Upper lobe of right lung (tissue), 1 donor: ENCODE measurements around the gene C1QTNF3. TPM values are rescaled to one million over a fixed set of nuclear protein-coding genes. Genes with fewer than 3 reads are reported as not detected.

Experiments
- ATAC-seq: fragments of 200-7000 bp; cut with Tn5 transposase; one replicate; pipeline ENCODE4 v1.9.1; 2020; ENCODE audit warnings: mild to moderate bottlenecking, moderate library complexity
- DNase-seq: peaks from one replicate; pipeline ENCODE4 v3.0.0-alpha.2; 2020
- H3K27ac ChIP-seq: fragments of 200-600 bp; one replicate; pipeline ENCODE4 v1.8.0; 2022
- H3K27me3 ChIP-seq: fragments of 200-600 bp; one replicate; pipeline ENCODE4 v1.8.0; 2022; ENCODE audit warnings: mild to moderate bottlenecking
- H3K36me3 ChIP-seq: fragments of 200-600 bp; one replicate; pipeline ENCODE4 v1.8.0; 2022
- H3K4me1 ChIP-seq: fragments of 200-600 bp; one replicate; pipeline ENCODE4 v1.8.0; 2022
- H3K4me3 ChIP-seq: fragments of 200-600 bp; one replicate; pipeline ENCODE4 v1.8.0; 2022; ENCODE audit warnings: mild to moderate bottlenecking
- H3K9me3 ChIP-seq: fragments of 200-600 bp; one replicate; pipeline ENCODE4 v1.8.0; 2022
- intact Hi-C: fragments of 100-400 bp; cut with DNase I; formaldehyde crosslinking; loops from one replicate; pipeline ENCODE4 v1.11.0; 2022
- total RNA-seq: library from RNA; stranded (reverse); fragmentation: NEBNext Ultra II Directional; extraction: Animal tissue kit (Norgen Biotek cat#: 25700); gene quantifications from one replicate; pipeline ENCODE4 v1.2.1, GENCODE V29; 2021
- TF ChIP-seq, protein P1 (sequence below): fragments of 200-600 bp; IDR thresholded peaks from one replicate; pipeline ENCODE4 v1.8.0; 2022; ENCODE audit warnings: antibody characterized with exemption
- donor health status: DM: no; HTN: yes; CAD: no; lungs with severe emphysema.

Gene C1QTNF3
- total RNA-seq, 1 donor from 2014 or later = 4.5 TPM

DNA sequence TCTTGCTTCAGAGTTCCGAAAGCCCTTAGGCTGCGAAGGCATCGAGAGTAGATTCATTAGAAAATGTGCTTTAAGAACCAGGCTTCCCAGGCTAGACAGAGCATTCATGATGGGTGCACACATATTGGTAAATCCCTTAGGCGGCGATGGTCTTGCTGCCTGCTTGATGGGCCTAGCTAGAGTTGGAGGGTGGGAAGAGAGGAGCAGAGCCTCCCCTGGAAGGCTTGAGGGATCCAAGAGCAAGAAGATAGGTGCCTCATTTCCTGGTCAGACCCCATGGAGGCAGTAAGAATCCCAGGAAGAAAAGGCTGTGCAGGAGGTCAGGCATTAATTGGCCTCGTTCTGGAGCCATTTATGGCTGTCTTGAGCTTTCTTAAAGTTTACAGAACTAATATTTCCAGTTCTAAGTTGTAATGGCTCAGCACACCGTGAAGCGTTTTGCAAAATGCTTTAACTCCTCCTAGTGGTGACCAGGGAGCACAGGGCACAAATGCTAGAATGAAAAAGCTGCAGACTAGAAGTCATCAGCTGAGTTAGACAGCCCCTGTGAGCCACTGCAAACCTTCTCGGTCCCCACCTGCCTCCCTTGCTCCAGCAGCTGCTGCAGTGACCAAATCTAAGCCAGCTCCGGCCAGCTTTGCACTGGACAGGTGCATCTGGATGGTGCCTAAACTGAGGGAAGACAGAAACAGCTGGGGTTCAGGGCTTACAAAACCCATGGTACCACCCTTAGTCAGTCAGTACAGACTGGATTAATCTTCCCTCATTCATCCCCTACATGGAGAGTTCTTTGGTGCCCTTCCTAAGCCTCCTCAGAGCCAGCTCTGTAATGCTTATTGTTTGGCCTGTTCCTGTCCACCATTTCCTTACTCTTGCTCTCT is 73.2 kb downstream of the C1QTNF3 start:
- Histone ChIP-seq H3K27me3 (no peaks in the 10 kb centered on the region), H3K27ac (no peak overlapping the region), H3K9me3 (no peaks in the 10 kb centered on the region), H3K4me1 (no peaks in the 10 kb centered on the region), H3K36me3 (no peaks in the 10 kb centered on the region), H3K4me3 (no peak overlapping the region)
- ATAC-seq (peak; percentile 72), DNase-seq (no peak)
- intact Hi-C loops = no loop called here
- TF ChIP-seq, protein P1, sequence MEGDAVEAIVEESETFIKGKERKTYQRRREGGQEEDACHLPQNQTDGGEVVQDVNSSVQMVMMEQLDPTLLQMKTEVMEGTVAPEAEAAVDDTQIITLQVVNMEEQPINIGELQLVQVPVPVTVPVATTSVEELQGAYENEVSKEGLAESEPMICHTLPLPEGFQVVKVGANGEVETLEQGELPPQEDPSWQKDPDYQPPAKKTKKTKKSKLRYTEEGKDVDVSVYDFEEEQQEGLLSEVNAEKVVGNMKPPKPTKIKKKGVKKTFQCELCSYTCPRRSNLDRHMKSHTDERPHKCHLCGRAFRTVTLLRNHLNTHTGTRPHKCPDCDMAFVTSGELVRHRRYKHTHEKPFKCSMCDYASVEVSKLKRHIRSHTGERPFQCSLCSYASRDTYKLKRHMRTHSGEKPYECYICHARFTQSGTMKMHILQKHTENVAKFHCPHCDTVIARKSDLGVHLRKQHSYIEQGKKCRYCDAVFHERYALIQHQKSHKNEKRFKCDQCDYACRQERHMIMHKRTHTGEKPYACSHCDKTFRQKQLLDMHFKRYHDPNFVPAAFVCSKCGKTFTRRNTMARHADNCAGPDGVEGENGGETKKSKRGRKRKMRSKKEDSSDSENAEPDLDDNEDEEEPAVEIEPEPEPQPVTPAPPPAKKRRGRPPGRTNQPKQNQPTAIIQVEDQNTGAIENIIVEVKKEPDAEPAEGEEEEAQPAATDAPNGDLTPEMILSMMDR = peak; percentile 62

GRCh38 chr5:33968211-33969005 is 74.6 kb downstream of the C1QTNF3 start:
- Histone ChIP-seq H3K27me3 (no peaks in the 10 kb centered on the region), H3K36me3 (no peaks in the 10 kb centered on the region), H3K9me3 (no peaks in the 10 kb centered on the region), H3K4me3 (no peak overlapping the region), H3K27ac (no peak overlapping the region), H3K4me1 (no peaks in the 10 kb centered on the region)
- ATAC-seq (no peak), DNase-seq (no peak)
- intact Hi-C loops = no loop called here
- TF ChIP-seq, protein P1 = no peak

Other genes with a start within 250 kb of the C1QTNF3 start
- 11.2 TPM for gene ADAMTS12, start 151.2 kb downstream of the C1QTNF3 start, total RNA-seq
- not detected for gene RXFP3, start 106.8 kb downstream of the C1QTNF3 start, total RNA-seq
- not detected for gene SLC45A2, start 58.5 kb downstream of the C1QTNF3 start, total RNA-seq
- 9.1 TPM for gene AMACR, start 35.2 kb downstream of the C1QTNF3 start, total RNA-seq